Mucosa of stomach (tissue), 1 donor: ENCODE measurements around the gene UBXN7.
"Not testable (repeated sequence)": the region's sequence is repeated elsewhere in the genome, so short reads cannot be mapped to it uniquely, and the experiment has no call there.

ENCODE experiments used
- H3K27me3 ChIP-seq: one replicate; pipeline ENCODE4 v1.7.0; 2013; ENCODE audit warnings: mild to moderate bottlenecking, low read length; ENCODE audit not compliant: control insufficient read depth, insufficient read depth
- H3K36me3 ChIP-seq: one replicate; pipeline ENCODE4 v1.7.0; 2013; ENCODE audit warnings: low read length; ENCODE audit not compliant: control insufficient read depth, insufficient read depth
- H3K4me1 ChIP-seq: one replicate; pipeline ENCODE4 v1.7.0; 2013; ENCODE audit warnings: mild to moderate bottlenecking, low read length; ENCODE audit not compliant: control insufficient read depth, insufficient read depth
- H3K4me3 ChIP-seq: one replicate; pipeline ENCODE4 v1.7.0; 2013; ENCODE audit warnings: low read length
- H3K9ac ChIP-seq: one replicate; pipeline ENCODE4 v1.7.0; 2013; ENCODE audit warnings: mild to moderate bottlenecking, low read length, moderate library complexity
- H3K9me3 ChIP-seq: one replicate; pipeline ENCODE4 v1.7.0; 2013; ENCODE audit warnings: mild to moderate bottlenecking, low read length, moderate library complexity; ENCODE audit not compliant: control insufficient read depth
- donor health status: Pancreatic carcinoma.

Gene UBXN7

DNA sequence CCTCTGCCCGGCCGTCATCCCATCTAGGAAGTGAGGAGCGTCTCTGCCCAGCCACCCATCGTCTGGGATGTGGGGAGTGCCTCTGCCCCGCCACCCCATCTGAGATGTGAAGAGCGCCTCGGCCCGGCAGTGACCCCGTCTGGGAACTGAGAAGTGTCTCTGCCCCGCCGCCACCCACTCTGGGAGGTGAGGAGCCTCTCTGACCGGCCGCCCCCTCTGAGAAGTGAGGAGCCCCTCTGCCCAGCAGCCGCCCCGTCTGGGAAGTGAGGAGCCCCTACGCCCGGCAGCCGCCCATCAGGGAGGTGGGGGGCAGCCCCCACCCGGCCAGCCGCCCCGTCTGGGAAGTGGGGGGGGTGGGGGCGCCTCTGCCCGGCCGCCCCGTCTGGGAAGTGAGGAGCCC, 46.8 kb downstream of the UBXN7 start:
- not testable (repeated sequence) for H3K27me3 ChIP-seq, H3K4me3 ChIP-seq, H3K36me3 ChIP-seq, H3K4me1 ChIP-seq, H3K9ac ChIP-seq, H3K9me3 ChIP-seq

GRCh38 chr3:196378146-196378841, 53.9 kb downstream of the UBXN7 start:
- Histone ChIP-seq H3K4me3 (no peak overlapping the region), H3K36me3 (no peaks in the 10 kb centered on the region), H3K9ac (no peak overlapping the region), H3K4me1 (no peaks in the 10 kb centered on the region), H3K9me3 (no peaks in the 10 kb centered on the region), H3K27me3 (no peaks in the 10 kb centered on the region)

- Histone ChIP-seq H3K4me3 (no peak overlapping the region), H3K4me1 (no peaks in the 10 kb centered on the region), H3K36me3 (no peaks in the 10 kb centered on the region), H3K27me3 (no peaks in the 10 kb centered on the region), H3K9me3 (no peaks in the 10 kb centered on the region), H3K9ac (no peak overlapping the region)
Observed at GRCh38 chr3:196377321-196377720, 54.9 kb downstream of the UBXN7 start.

GRCh38 chr3:196365736-196366135, 66.5 kb downstream of the UBXN7 start:
- Histone ChIP-seq H3K4me1 (no peaks in the 10 kb centered on the region), H3K9ac (no peak overlapping the region), H3K27me3 (no peaks in the 10 kb centered on the region), H3K4me3 (no peak overlapping the region), H3K9me3 (no peaks in the 10 kb centered on the region), H3K36me3 (no peaks in the 10 kb centered on the region)

- Histone ChIP-seq H3K27me3 (no peaks in the 10 kb centered on the region), H3K36me3 (no peaks in the 10 kb centered on the region)
Observed at GRCh38 chr3:196360586-196360985, 71.6 kb downstream of the UBXN7 start.

DNA sequence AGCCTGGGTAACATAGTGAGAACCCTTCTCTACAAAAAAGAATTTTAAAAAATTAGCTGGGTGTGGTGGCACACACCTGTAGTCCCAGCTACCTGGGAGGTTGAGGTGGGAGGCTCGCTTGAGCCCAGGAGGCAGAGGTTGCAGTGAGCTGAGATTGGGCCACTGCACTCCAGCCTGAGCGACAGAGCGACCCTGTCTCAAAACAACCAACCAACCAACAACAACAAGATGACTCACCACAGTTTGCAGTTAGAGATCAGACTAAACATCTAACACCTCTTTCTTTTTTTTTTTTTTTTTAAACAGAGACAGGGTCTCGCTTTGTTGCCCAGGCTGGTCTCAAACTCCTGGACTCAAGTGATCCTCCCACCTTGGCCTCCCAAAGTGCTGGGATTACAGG, 73.7 kb downstream of the UBXN7 start:
- not testable (repeated sequence) for H3K9ac ChIP-seq, H3K9me3 ChIP-seq, H3K4me3 ChIP-seq, H3K4me1 ChIP-seq, H3K36me3 ChIP-seq, H3K27me3 ChIP-seq

More at GRCh38 chr3:196360586-196360985, 71.6 kb downstream of the UBXN7 start:
- Histone ChIP-seq H3K9me3 (no peaks in the 10 kb centered on the region), H3K4me1 (no peaks in the 10 kb centered on the region), H3K9ac (no peak overlapping the region), H3K4me3 (no peak overlapping the region)

- no peak overlapping the region for H3K9ac ChIP-seq
- H3K9me3 ChIP-seq = no peaks in the 10 kb centered on the region
- H3K36me3 ChIP-seq = no peaks in the 10 kb centered on the region
- H3K4me3 ChIP-seq = no peak overlapping the region
- H3K4me1 ChIP-seq = peaks cover 4% of the 10 kb centered on the region
- no peaks in the 10 kb centered on the region for H3K27me3 ChIP-seq
Observed at GRCh38 chr3:196357905-196358304, 74.3 kb downstream of the UBXN7 start.

- H3K36me3 ChIP-seq = no peaks in the 10 kb centered on the region
- no peak overlapping the region for H3K4me3 ChIP-seq
- no peaks in the 10 kb centered on the region for H3K9me3 ChIP-seq
- H3K4me1 ChIP-seq = peaks cover 4% of the 10 kb centered on the region
- H3K9ac ChIP-seq = no peak overlapping the region
- H3K27me3 ChIP-seq = no peaks in the 10 kb centered on the region
Observed at GRCh38 chr3:196356556-196356955, 75.7 kb downstream of the UBXN7 start.

DNA sequence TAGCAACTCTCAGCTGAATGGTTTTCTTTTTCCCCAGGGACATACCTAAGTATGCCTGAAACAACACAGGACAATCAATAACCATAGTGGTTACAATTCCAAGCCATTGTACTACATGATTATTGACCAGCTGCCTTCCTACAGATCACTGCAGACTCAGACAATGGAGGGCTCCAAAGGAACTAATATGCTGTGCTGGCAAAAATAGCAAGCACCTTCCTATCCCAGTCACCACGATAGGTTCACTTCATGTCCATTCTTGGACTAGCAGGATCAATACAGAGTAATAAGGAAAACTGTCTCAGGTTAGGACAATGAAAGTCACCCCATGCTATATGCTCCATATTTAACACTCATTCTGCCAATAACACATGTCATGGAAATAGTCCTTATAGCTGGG, 76.6 kb downstream of the UBXN7 start:
- no peaks in the 10 kb centered on the region for H3K27me3 ChIP-seq
- no peaks in the 10 kb centered on the region for H3K9me3 ChIP-seq
- no peaks in the 10 kb centered on the region for H3K36me3 ChIP-seq
- H3K4me3 ChIP-seq = no peak overlapping the region
- H3K4me1 ChIP-seq = peaks cover 4% of the 10 kb centered on the region
- H3K9ac ChIP-seq = no peak overlapping the region

GRCh38 chr3:196354132-196354531, 78.1 kb downstream of the UBXN7 start:
- Histone ChIP-seq H3K36me3 (no peaks in the 10 kb centered on the region), H3K9ac (no peak overlapping the region), H3K4me1 (peaks cover 4% of the 10 kb centered on the region), H3K9me3 (no peaks in the 10 kb centered on the region), H3K4me3 (no peak overlapping the region), H3K27me3 (no peaks in the 10 kb centered on the region)

DNA sequence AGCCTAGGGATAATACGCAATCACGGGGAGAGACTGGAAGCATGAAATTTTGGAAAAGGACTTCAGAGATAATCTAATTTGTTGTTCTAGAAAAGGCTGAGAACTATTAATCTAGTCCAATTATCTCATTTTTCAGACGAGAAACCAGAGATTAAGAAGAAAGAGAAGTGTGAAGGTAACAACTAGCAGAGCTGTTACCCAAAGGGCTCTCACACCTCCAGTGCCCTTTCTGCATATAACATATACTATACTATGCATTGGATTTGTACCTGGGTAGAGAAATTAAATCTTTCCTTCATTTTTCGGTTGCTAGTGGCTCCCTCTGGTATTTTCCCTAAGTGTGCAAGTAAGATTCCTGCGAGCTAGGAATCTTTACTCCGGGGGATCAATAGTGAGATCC, 80.7 kb downstream of the UBXN7 start:
- Histone ChIP-seq H3K9ac (no peak overlapping the region), H3K36me3 (no peaks in the 10 kb centered on the region)

GRCh38 chr3:196350067-196350466, 82.2 kb downstream of the UBXN7 start:
- Histone ChIP-seq H3K36me3 (no peaks in the 10 kb centered on the region), H3K9me3 (no peaks in the 10 kb centered on the region), H3K27me3 (no peaks in the 10 kb centered on the region), H3K4me1 (peaks cover 4% of the 10 kb centered on the region), H3K9ac (no peak overlapping the region), H3K4me3 (no peak overlapping the region)

More for the DNA sequence above, 80.7 kb downstream of the UBXN7 start:
- Histone ChIP-seq H3K4me1 (peaks cover 4% of the 10 kb centered on the region), H3K4me3 (no peak overlapping the region), H3K27me3 (no peaks in the 10 kb centered on the region), H3K9me3 (no peaks in the 10 kb centered on the region)

- H3K9ac ChIP-seq = no peak overlapping the region
- H3K4me1 ChIP-seq = no peaks in the 10 kb centered on the region
- no peaks in the 10 kb centered on the region for H3K36me3 ChIP-seq
- no peaks in the 10 kb centered on the region for H3K9me3 ChIP-seq
- no peaks in the 10 kb centered on the region for H3K27me3 ChIP-seq
- no peak overlapping the region for H3K4me3 ChIP-seq
Observed at GRCh38 chr3:196348698-196349097, 83.5 kb downstream of the UBXN7 start.
